ENCODE measurements around the gene ZNF205. TPM values are rescaled to one million over a fixed set of nuclear protein-coding genes. Genes with fewer than 3 reads are reported as not detected.

The ZNF205 gene
- total and polyA plus RNA-seq, 2 of the 8 experiments (the other 6 are each of a cell fraction or from before 2014, with no cell fraction given), result 19.1 to 19.9 TPM

DNA sequence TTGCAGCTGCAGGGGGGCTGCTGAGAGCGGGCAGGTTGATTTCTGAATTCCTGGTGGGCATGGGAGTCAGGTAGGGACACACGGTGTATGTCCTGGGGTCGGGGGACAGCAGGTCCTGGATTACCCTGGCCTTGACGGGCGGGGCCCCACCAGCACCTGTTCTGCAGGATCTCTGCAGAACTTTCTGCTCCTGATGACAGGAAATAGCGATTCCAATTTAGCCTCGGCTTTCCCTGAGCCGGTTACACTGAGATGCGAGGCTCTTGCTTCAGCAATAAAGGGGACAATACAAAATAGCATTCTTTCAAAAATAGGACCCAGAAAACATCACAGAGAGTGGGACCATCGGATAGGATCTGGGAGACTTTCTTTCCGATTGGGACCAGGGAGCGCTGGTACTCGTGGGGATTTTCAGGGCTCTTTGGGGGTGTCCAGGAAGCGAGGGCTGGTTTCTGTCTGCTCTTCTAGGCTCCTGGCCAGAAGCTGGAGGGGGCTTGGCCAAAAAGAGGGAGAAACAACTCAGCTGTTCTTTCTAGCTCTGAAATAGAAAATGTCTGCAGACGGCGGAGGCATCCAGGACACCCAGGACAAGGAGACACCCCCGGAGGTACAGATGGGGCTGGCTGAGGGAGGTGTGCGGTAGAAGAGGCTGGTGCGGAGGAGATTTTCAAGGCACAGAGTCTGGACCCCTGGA, 642 bp downstream of the ZNF205 start (continued):
- TF ChIP-seq EZH2 (IDR thresholded peaks at IDR 0.05; ENCODE audit: low read depth, low read length, severe bottlenecking) (no peak), CBX8 (IDR thresholded peaks at IDR 0.05; ENCODE audit: borderline replicate concordance, low read depth, low read length) (no peak), HDAC6 (IDR thresholded peaks at IDR 0.05; ENCODE audit: low read depth, low read length) (no peak), SUZ12 (IDR thresholded peaks at IDR 0.05; ENCODE audit: low read length) (no peak)

Data from H1 (cell line).